AG04450 (cell line): ENCODE data around the gene GMPS. TPM values are rescaled to one million over a fixed set of nuclear protein-coding genes. Genes with fewer than 3 reads are reported as not detected.
"Not testable (repeated sequence)": the region's sequence is repeated elsewhere in the genome, so short reads cannot be mapped to it uniquely, and the experiment has no call there.

ENCODE experiments used
- CTCF ChIA-PET: fragments of 300-600, 350-600 bp; formaldehyde crosslinking; extraction: SDS; loops from one replicate; lab custom pipeline; 2022; ENCODE audit warnings: antibody characterized with exemption, inconsistent platforms; lab: Charles Lee
- POLR2A ChIA-PET: fragments of 350-600 bp; formaldehyde crosslinking; extraction: SDS; loops from one replicate; lab custom pipeline; 2021; ENCODE audit warnings: antibody characterized with exemption, inconsistent platforms; lab: Yijun Ruan, JAX
- DNase-seq: peaks from one replicate; pipeline ENCODE4 v3.0.0-alpha.2; 2011; ENCODE audit warnings: low read depth, low spot score
- H3K27ac ChIP-seq: one replicate; pipeline ENCODE4 v1.5.1; 2012; ENCODE audit warnings: low read depth, low read length, control low read depth
- H3K27me3 ChIP-seq: one replicate; pipeline ENCODE4 v1.6.0; 2012; ENCODE audit warnings: low read length; ENCODE audit not compliant: control insufficient read depth, insufficient read depth
- H3K4me3 ChIP-seq: 2 replicates; pipeline ENCODE4 v1.5.1; 2011; ENCODE audit warnings: mild to moderate bottlenecking, low read depth, low read length, control low read depth
- H3K9me3 ChIP-seq: 2 replicates; pipeline ENCODE4 v1.5.1; 2012; ENCODE audit warnings: low read length; ENCODE audit not compliant: control insufficient read depth, insufficient read depth
- CTCF ChIP-seq: IDR thresholded peaks from 2 replicates; pipeline ENCODE4 v1.5.1; 2011; ENCODE audit warnings: low read depth, low read length, control low read depth, inconsistent platforms
- polyA plus RNA-seq: library from polyadenylated mRNA; depleted of rRNA; stranded (reverse); fragments of >200 nt; gene quantifications from 2 replicates; pipeline ENCODE4 v1.2.3, GENCODE V29; 2011

The GMPS gene
- polyA plus RNA-seq, 1 experiment: 69.2 TPM

GRCh38 chr3:155876037-155876436 is 5.6 kb downstream of the GMPS start:
- ChIA-PET CTCF (no interaction called here), POLR2A (no interaction called here)
- Histone ChIP-seq H3K9me3 (no peaks in the 10 kb centered on the region; the same call in 1 of the 2 replicates), H3K27ac (no peak overlapping the region), H3K4me3 (no peak overlapping the region), H3K27me3 (no peaks in the 10 kb centered on the region)
- TF ChIP-seq CTCF: no peak
- no peak for DNase-seq

GRCh38 chr3:155876503-155876902 is 6.1 kb downstream of the GMPS start:
- H3K9me3 ChIP-seq: no peaks in the 10 kb centered on the region
- no peak overlapping the region for H3K4me3 ChIP-seq
- POLR2A ChIA-PET: no interaction called here
- CTCF ChIA-PET: no interaction called here
- no peak overlapping the region for H3K27ac ChIP-seq
- DNase-seq: no peak
- TF ChIP-seq CTCF: no peak
- no peaks in the 10 kb centered on the region for H3K27me3 ChIP-seq

DNA sequence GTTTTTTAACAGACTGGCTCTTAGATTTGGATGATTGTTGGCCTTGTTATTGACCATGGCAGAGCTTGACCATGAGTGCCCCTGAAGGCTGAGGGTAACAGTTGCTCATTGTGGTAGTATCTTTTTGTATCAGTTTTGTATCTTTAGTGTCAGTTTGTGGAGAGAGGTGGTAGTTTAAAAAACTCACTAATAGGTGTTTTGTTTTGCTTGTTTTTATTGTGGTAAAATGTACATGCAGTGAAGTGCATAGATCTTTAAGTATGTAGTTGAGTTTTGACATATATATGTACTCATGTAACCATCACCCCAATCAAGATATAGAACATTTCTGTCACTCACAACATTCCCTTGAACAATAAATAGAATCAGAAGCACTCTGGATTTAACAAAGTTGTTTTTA is 9.8 kb downstream of the GMPS start:
- CTCF ChIA-PET: no interaction called here
- POLR2A ChIA-PET: no interaction called here
- H3K9me3 ChIP-seq: no peaks in the 10 kb centered on the region

DNA sequence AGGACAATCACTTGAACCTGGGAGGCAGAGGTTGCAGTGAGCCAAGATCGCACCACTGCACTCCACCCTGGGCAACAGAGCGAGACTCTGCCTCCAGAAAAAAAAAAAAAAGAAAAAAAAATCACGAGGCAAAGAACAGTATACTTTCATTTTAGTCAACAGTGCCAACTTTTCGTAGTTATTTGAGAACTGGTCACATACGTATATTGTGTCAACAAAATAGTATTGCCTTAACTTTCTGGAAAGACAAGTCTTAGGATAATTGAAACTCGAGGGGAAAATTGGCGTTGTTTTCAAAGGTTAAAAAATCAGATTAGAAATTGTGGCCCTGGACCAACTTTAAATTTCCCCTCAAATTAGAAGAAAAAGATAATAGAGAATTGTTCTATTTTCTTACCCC is 13.8 kb downstream of the GMPS start:
- DNase-seq: no peak
- no peak for TF ChIP-seq CTCF
- Histone ChIP-seq H3K27me3 (no peaks in the 10 kb centered on the region), H3K4me3 (no peak overlapping the region), H3K27ac (no peak overlapping the region), H3K9me3 (no peaks in the 10 kb centered on the region)
- CTCF ChIA-PET: interaction anchor here (0.8 to 0.9 kb wide), 2 partner anchors 9 to 78 kb away, joined by 3 read pairs; partner anchors contain the start of gene C3orf33
- POLR2A ChIA-PET: no interaction called here

More for the DNA sequence above, 9.8 kb downstream of the GMPS start:
- H3K27me3 ChIP-seq: no peaks in the 10 kb centered on the region
- no peak overlapping the region for H3K4me3 ChIP-seq
- DNase-seq: no peak
- H3K27ac ChIP-seq: no peak overlapping the region
- no peak for TF ChIP-seq CTCF

GRCh38 chr3:155885292-155885691 is 14.8 kb downstream of the GMPS start:
- no peak for DNase-seq
- ChIA-PET POLR2A (interaction anchor here (0.8 kb wide), 1 partner anchor 14 kb away, joined by 3 read pairs; no protein-coding TSS in a partner anchor), CTCF (interaction anchor here (0.8 to 1.3 kb wide), 3 partner anchors 8 to 80 kb away, joined by 3 read pairs; partner anchors contain the start of gene C3orf33)
- TF ChIP-seq CTCF: no peak
- Histone ChIP-seq H3K27me3 (no peaks in the 10 kb centered on the region), H3K4me3 (no peak overlapping the region), H3K9me3 (no peaks in the 10 kb centered on the region), H3K27ac (no peak overlapping the region)

DNA sequence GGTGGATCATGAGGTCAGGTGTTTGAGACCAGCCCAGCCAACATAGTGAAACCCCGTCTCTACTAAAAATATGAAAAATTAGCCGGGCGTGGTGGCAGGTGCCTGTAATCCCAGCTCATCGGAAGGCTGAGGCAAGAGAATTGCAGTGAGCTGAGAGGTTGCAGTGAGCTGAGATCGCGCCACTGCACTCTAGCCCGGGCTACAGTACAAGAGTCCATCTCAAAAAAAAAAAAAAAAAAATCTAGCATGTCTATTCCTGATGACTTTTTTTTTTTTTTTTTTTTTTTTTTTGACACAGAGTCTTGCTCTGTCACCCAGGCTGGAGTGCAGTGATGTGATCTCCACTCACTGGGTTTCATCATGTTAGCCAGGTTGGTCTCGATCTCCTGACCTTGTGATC is 15.9 kb downstream of the GMPS start:
- H3K27me3 ChIP-seq, DNase-seq, H3K4me3 ChIP-seq, POLR2A ChIA-PET, H3K9me3 ChIP-seq, H3K27ac ChIP-seq: not testable (repeated sequence)
- CTCF ChIA-PET: interaction anchor here (0.6 to 1.3 kb wide), 3 partner anchors 81 to 626 kb away, joined by 3 read pairs; partner anchors contain the start of gene C3orf33
